Esophagus squamous epithelium (tissue), 4 donors: ENCODE data around the gene MYOD1.

Experiments used
- POLR2A ChIP-seq, 4 donors: fragments of 450-650 bp; IDR thresholded peaks; one replicate each; pipeline ENCODE4 v1.6.1; 2017; ENCODE audit warnings: antibody characterized with exemption in 4 of 4, mild to moderate bottlenecking in 4 of 4, moderate library complexity in 3 of 4
- TF ChIP-seq, protein P1 (sequence below), 6 experiments: fragments of 450-650 bp in 4 of 6; fragments of 200-600 bp in 2 of 6; sonication (generic) in 2 of 6; IDR thresholded peaks; one replicate each; pipeline ENCODE4 v1.5.1; 2016 to 2019; ENCODE audit warnings: antibody characterized with exemption in 6 of 6, mild to moderate bottlenecking in 4 of 6, moderate library complexity in 4 of 6

DNA sequence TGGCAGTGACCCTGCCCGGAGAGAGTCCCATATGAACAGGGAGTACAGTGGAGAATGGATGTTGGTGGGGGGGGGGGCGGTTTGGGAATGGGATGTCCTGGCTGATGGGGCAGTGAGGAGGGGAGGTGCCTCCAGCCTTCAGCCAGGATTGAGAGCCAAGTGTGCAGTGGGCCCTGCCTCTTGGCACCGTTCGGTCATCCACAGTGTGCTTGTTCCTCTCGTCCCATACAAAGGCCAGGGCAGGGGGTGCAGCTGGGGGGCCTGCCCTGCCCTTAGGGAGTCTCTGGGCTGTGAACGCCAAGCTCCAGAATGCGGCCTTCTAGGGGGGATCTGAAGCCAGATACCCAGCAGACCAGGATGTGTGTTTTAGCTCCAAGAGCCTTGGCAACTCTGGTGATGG is 49.2 kb downstream of the MYOD1 start:
- TF ChIP-seq POLR2A (IDR thresholded peaks at IDR 0.05), result no peak
- TF ChIP-seq, protein P1, sequence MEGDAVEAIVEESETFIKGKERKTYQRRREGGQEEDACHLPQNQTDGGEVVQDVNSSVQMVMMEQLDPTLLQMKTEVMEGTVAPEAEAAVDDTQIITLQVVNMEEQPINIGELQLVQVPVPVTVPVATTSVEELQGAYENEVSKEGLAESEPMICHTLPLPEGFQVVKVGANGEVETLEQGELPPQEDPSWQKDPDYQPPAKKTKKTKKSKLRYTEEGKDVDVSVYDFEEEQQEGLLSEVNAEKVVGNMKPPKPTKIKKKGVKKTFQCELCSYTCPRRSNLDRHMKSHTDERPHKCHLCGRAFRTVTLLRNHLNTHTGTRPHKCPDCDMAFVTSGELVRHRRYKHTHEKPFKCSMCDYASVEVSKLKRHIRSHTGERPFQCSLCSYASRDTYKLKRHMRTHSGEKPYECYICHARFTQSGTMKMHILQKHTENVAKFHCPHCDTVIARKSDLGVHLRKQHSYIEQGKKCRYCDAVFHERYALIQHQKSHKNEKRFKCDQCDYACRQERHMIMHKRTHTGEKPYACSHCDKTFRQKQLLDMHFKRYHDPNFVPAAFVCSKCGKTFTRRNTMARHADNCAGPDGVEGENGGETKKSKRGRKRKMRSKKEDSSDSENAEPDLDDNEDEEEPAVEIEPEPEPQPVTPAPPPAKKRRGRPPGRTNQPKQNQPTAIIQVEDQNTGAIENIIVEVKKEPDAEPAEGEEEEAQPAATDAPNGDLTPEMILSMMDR (IDR thresholded peaks at IDR 0.05), result no peak
